HL-60 (cell line): ENCODE results near the gene NABP2.

ENCODE experiments used
- DNase-seq, 2 experiments: peaks; one replicate each; pipeline ENCODE4 v3.0.0-alpha.2; 2010 to 2020; ENCODE audit warnings: low read depth in 1 of 2, low spot score in 1 of 2
- H3K27ac ChIP-seq: fragments of 250-450 bp; sonication (Bioruptor Pico); replicated peaks from 2 replicates; pipeline ENCODE4 v1.5.1; 2020; ENCODE audit warnings: mild to moderate bottlenecking, moderate library complexity
- H3K27me3 ChIP-seq: fragments of 250-450 bp; sonication (Bioruptor Pico); 2 replicates; pipeline ENCODE4 v1.5.1; 2021; ENCODE audit warnings: mild to moderate bottlenecking, moderate library complexity; ENCODE audit not compliant: insufficient read depth, poor library complexity, severe bottlenecking
- H3K4me3 ChIP-seq: replicated peaks from 2 replicates; pipeline ENCODE4 v1.5.1; 2011; ENCODE audit warnings: mild to moderate bottlenecking, control low read depth, low read length; ENCODE audit not compliant: insufficient read depth
- GABPA ChIP-seq: IDR thresholded peaks from 2 replicates; pipeline ENCODE4 v1.6.1; 2012; ENCODE audit warnings: low read depth
- POLR2AphosphoS5 ChIP-seq: IDR thresholded peaks from 2 replicates; pipeline ENCODE4 v1.6.1; 2012; ENCODE audit warnings: low read depth
- REST ChIP-seq: IDR thresholded peaks from 2 replicates; pipeline ENCODE4 v1.6.1; 2012; ENCODE audit warnings: low read depth; ENCODE audit not compliant: insufficient replicate concordance
- SPI1 ChIP-seq: IDR thresholded peaks from 2 replicates; pipeline ENCODE4 v1.6.1; 2012; ENCODE audit warnings: low read depth, mild to moderate bottlenecking, borderline replicate concordance
- TF ChIP-seq, protein P1 (sequence below): IDR thresholded peaks from one replicate; pipeline ENCODE4 v1.5.1; 2011; ENCODE audit warnings: low read length, control low read depth, inconsistent platforms; ENCODE audit not compliant: insufficient read depth

Gene NABP2

GRCh38 chr12:56252649-56253048 is 28.5 kb downstream of the NABP2 start:
- Histone ChIP-seq H3K27ac (no peak overlapping the region), H3K4me3 (no peak overlapping the region), H3K27me3 (no peaks in the 10 kb centered on the region)
- no peak for DNase-seq
- TF ChIP-seq SPI1 (no peak), REST (no peak), GABPA (no peak), POLR2AphosphoS5 (no peak)
- TF ChIP-seq, protein P1, sequence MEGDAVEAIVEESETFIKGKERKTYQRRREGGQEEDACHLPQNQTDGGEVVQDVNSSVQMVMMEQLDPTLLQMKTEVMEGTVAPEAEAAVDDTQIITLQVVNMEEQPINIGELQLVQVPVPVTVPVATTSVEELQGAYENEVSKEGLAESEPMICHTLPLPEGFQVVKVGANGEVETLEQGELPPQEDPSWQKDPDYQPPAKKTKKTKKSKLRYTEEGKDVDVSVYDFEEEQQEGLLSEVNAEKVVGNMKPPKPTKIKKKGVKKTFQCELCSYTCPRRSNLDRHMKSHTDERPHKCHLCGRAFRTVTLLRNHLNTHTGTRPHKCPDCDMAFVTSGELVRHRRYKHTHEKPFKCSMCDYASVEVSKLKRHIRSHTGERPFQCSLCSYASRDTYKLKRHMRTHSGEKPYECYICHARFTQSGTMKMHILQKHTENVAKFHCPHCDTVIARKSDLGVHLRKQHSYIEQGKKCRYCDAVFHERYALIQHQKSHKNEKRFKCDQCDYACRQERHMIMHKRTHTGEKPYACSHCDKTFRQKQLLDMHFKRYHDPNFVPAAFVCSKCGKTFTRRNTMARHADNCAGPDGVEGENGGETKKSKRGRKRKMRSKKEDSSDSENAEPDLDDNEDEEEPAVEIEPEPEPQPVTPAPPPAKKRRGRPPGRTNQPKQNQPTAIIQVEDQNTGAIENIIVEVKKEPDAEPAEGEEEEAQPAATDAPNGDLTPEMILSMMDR = no peak

DNA sequence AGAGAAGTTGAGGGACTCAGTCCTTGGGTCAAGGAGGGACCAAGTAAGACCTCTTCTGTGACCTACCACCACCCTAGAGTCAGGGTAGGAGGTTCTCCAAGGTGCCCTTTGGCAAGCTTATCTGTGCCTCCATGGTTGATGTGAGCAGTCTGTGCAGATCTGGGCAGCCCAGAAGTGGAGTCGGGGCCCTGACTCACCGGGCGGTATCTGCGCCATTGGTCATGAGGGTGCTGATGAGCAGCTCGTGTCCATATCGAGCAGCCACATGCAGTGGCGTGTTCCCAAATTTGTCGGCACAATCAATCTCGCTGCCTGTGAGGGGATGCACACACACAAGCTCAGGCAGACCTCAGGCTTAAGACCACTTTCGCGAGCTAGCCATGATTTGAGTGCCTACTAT is 28.9 kb downstream of the NABP2 start:
- no peak for DNase-seq
- no peak overlapping the region for H3K27ac ChIP-seq
- H3K27me3 ChIP-seq = no peaks in the 10 kb centered on the region
- H3K4me3 ChIP-seq = no peak overlapping the region
- no peak for TF ChIP-seq GABPA
- no peak for TF ChIP-seq POLR2AphosphoS5
- TF ChIP-seq SPI1 = no peak
- TF ChIP-seq, protein P1 = no peak
- no peak for TF ChIP-seq REST

DNA sequence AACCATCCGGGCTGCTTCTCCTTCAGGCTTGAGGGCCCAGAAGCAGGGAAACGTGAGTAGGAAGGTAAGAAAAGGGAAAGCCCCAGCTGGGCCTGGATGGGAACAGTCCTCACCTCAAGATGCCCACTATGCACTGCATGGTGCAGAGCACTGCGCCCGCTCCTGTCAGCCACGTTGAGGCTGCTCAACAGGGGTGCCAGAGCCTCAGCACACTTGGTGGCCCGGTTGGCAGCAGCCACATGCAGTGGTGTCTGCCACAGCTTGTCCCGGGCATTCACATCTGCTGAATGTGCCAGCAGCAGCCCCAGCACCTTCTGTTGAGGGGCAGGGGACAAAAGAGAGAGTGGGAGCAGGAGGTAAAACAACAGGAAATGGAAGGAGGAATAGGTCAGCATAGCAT is 31.5 kb downstream of the NABP2 start:
- no peaks in the 10 kb centered on the region for H3K27me3 ChIP-seq
- H3K4me3 ChIP-seq = no peak overlapping the region
- DNase-seq = no peak
- no peak for TF ChIP-seq SPI1
- no peak for TF ChIP-seq POLR2AphosphoS5
- no peak for TF ChIP-seq GABPA
- TF ChIP-seq, protein P1 = no peak
- TF ChIP-seq REST = no peak
- H3K27ac ChIP-seq = no peak overlapping the region
